Adrenal gland (tissue), 12 donors: ENCODE data around the gene CLSTN3. TPM values are rescaled to one million over a fixed set of nuclear protein-coding genes. Genes with fewer than 3 reads are reported as not detected.
A peak's percentile ranks its signal among the peaks of the same experiment; 100 is the strongest.

Source experiments
- DNase-seq, 7 donors: peaks; one replicate each; pipeline ENCODE4 v3.0.0-alpha.2; 2019 to 2020
- H3K27ac ChIP-seq, 5 donors: fragments of 200-600 bp; sonication (generic) in 4 of 5; 1 replicate in 3 of 5; 2 replicates in 2 of 5; pipeline versions ENCODE4 v1.5.1 to v1.8.0; 2016 to 2020; ENCODE audit warnings: mild to moderate bottlenecking in 1 of 5
- H3K27me3 ChIP-seq: fragments of 200-600 bp; 2 replicates; pipeline ENCODE4 v1.8.0; 2021
- H3K36me3 ChIP-seq, 2 donors: fragments of 200-600 bp; replicated peaks in 1 of 2; 1 replicate in 1 of 2; 2 replicates in 1 of 2; pipeline versions ENCODE4 v1.5.1 to v1.8.0; 2018 to 2022
- H3K4me1 ChIP-seq, 2 donors: fragments of 200-600 bp; replicated peaks in 1 of 2; 1 replicate in 1 of 2; 2 replicates in 1 of 2; pipeline versions ENCODE4 v1.5.1 to v1.8.0; 2018 to 2021
- H3K4me3 ChIP-seq, 4 donors: fragments of 200-600 bp; sonication (generic) in 3 of 4; one replicate each; pipeline ENCODE4 v1.5.1; 2016 to 2018
- H3K9me3 ChIP-seq, 3 donors: fragments of 200-600 bp; sonication (generic) in 1 of 3; replicated peaks in 1 of 3; 1 replicate in 2 of 3; 2 replicates in 1 of 3; pipeline versions ENCODE4 v1.5.1 to v1.8.0; 2016 to 2021
- CTCF ChIP-seq, 6 experiments: fragments of 450-650 bp in 4 of 6; fragments of 200-600 bp in 2 of 6; sonication (generic) in 1 of 6; IDR thresholded peaks; 1 replicate in 5 of 6; 2 replicates in 1 of 6; pipeline versions ENCODE4 v1.5.1 to v1.8.0; 2016 to 2021; ENCODE audit warnings: antibody characterized with exemption in 6 of 6, mild to moderate bottlenecking in 2 of 6, moderate library complexity in 1 of 6
- POLR2A ChIP-seq, 2 donors: fragments of 450-650 bp; IDR thresholded peaks; one replicate each; pipeline ENCODE4 v1.6.1; 2017; ENCODE audit warnings: antibody characterized with exemption in 2 of 2, mild to moderate bottlenecking in 2 of 2, moderate library complexity in 1 of 2
- WGBS, 4 donors: extraction: QIAGEN DNeasy Blood & Tissue Kit in 2 of 4; methylation state at CpG; one replicate each; pipeline versions ENCODE4 v1.1.5 to v1.1.7; 2013 to 2017; 5-methylcytosine and 5-hydroxymethylcytosine counted together
- intact Hi-C, 2 donors: fragments of 100-400 bp; cut with DNase I; formaldehyde crosslinking; loops; one replicate each; pipeline versions ENCODE4 v1.14.1 to v1.15.0; 2022 to 2023
- polyA plus RNA-seq, 3 donors: library from polyadenylated mRNA; stranded (reverse); fragments of 200-250 nt in 2 of 3; fragments of 350-450 nt in 1 of 3; fragmentation: Illumina TruSeq in 1 of 3; extraction: RNeasy Lipid Tissue Mini Kit (QIAGEN cat#74804) in 1 of 3; gene quantifications; one replicate each; pipeline ENCODE4 v1.2.3, GENCODE V29; 2013 to 2014
- total RNA-seq, 9 donors: library from RNA; depleted of rRNA in 4 of 9; stranded (reverse); fragments of >200 nt in 4 of 9; fragments of 120-200 nt in 1 of 9; fragmentation: NEBNext Ultra II Directional in 1 of 9; extraction: Animal tissue kit (Norgen Biotek cat#: 25700) in 1 of 9; gene quantifications; one replicate each; pipeline versions ENCODE4 v1.1.0 to v1.2.4, GENCODE V29; 2013 to 2023
- donor health status: healthy with polysubstance abuse.
- donor health status: Bipolar disorder and iron deficiency.
- donor health status: DM: yes; HTN: yes; CAD: no.
- donor health status: DM: no; HTN: no; CAD: no.
- donor health status: DM: no; HTN: no; CAD: no.
- donor health status: DM: yes; HTN: yes; CAD: no.

Gene CLSTN3
- total and polyA plus RNA-seq, 12 donors: 9.3 to 175 (median 42.8) TPM

DNA sequence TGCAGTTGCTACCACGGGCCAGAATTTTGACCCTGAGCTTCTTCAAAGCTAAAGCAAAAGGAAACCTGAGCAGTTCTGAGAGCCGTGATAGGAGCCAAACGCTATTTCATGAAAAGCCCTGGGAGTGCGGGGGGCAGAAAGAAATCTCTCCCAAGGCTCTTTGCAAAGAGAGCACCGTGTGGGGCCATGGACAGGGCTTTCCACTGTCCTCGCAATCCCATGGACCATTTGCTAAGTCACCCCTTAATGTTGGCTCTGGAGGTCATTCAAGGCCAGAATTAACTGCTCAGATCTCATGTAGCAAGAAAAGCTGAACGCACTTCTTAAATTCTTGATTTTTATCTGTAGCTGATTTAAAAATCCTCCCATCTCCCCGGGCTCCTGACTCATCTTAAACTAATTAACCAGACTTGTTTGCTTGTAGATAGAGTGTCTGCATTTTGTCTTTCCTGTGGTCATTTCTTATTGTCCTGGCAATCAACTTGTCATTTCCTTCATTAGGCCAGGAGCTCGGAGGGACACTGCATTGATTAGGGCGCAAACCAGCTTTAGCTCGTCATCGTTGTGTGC, 24.8 kb downstream of the CLSTN3 start:
- intact Hi-C loops: no loop called here
- WGBS, 4 donors: 83 to 93% (median 86%) methylated on average over 12 of the region's 12 CpGs
- H3K4me1 ChIP-seq: no peaks in the 10 kb centered on the region

GRCh38 chr12:7155471-7156034, 25.4 kb downstream of the CLSTN3 start:
- no peak overlapping the region for H3K4me3 ChIP-seq
- H3K9me3 ChIP-seq: no peaks in the 10 kb centered on the region
- no peaks in the 10 kb centered on the region for H3K4me1 ChIP-seq
- intact Hi-C loops: no loop called here
- WGBS, 4 donors: 77 to 100% (median 86%) methylated on average over 2 to 8 of the region's 8 CpGs; no CpG with 5 or more reads in 1 of the 4 donors
- peak overlapping the region in 1 of 5 donors; percentile 62 for H3K27ac ChIP-seq
- peaks cover 0 to 41% of the 10 kb centered on the region in 2 donors for H3K36me3 ChIP-seq
- TF ChIP-seq CTCF (IDR thresholded peaks at IDR 0.05) (no peak), POLR2A (IDR thresholded peaks at IDR 0.05) (no peak)
- peak in 1 of 7 donors; percentile 88 for DNase-seq
- no peaks in the 10 kb centered on the region for H3K27me3 ChIP-seq

More for the DNA sequence above, 24.8 kb downstream of the CLSTN3 start:
- no peaks in the 10 kb centered on the region for H3K9me3 ChIP-seq
- no peaks in the 10 kb centered on the region for H3K27me3 ChIP-seq
- peak overlapping the region in 1 of 5 donors; percentile 62 for H3K27ac ChIP-seq
- TF ChIP-seq CTCF (IDR thresholded peaks at IDR 0.05) (no peak), POLR2A (IDR thresholded peaks at IDR 0.05) (no peak)
- DNase-seq: peak in 1 of 7 donors; percentile 58
- H3K36me3 ChIP-seq: peaks cover 0 to 47% of the 10 kb centered on the region in 2 donors
- H3K4me3 ChIP-seq: no peak overlapping the region

DNA sequence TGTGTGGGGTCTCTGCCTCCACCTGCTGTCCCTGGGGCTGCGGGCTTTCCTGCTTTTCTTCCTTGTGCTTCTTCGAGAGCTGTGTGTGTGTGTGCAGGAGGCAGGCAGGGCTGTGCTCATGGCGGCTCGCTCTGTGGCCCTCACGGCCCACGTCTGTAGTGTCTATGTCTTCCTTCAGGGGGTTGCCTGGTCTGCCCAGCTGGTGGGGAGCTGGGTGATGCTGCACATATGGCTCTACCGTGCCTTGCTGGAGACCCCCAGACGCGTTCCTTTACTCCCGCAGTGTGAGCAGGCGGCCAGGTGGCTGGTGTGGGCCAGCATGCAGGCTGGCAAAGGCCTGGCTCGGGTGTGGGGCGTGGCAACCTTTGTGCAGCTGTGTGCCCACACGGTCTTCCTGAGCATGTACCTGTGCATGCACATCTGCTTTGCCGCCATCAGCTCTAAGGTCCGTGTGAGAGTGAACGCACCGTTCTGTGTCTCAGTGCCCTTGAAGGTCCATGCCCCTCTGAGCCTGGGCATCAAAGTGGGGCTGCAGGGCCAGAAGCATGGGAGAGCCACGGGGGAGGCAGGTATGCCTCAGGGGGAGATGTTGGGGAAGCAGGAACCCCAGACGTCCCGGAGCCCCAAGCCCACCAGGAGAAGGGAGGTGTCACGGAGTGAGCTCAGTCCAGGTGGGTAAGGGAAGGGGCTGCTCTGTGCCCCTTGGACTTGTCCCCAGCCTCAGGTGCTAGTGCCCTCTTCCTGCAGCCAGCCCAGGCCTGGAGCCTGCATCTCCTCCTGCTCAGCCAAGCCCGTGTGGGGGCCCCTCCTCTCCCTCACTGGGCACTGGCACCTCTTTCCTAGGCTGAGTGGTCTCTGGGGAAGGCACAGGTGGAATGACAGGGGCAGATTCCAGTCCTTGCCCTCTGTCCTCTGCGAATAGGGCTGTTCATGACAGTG, 26.4 kb downstream of the CLSTN3 start:
- peaks cover 0 to 33% of the 10 kb centered on the region in 2 donors for H3K36me3 ChIP-seq
- no peaks in the 10 kb centered on the region for H3K27me3 ChIP-seq
- intact Hi-C loops: no loop called here

More for the DNA sequence above, 26.4 kb downstream of the CLSTN3 start:
- 88 to 91% (median 90%) methylated on average over 17 to 24 of the region's 24 CpGs for WGBS, 4 donors
- H3K4me1 ChIP-seq: no peaks in the 10 kb centered on the region
- no peak overlapping the region for H3K4me3 ChIP-seq
- peak in 1 of 7 donors; percentile 50 for DNase-seq
- H3K9me3 ChIP-seq: no peaks in the 10 kb centered on the region
- no peak for TF ChIP-seq CTCF (IDR thresholded peaks at IDR 0.05)
- TF ChIP-seq POLR2A (IDR thresholded peaks at IDR 0.05): no peak
- peak overlapping the region in 1 of 5 donors; percentile 62 for H3K27ac ChIP-seq
